Endodermal cell (in vitro differentiated cells): ENCODE results near the gene SULT1E1. TPM values are rescaled to one million over a fixed set of nuclear protein-coding genes. Genes with fewer than 3 reads are reported as not detected.
A peak's percentile ranks its signal among the peaks of the same experiment; 100 is the strongest.

Source experiments
- DNase-seq: peaks from one replicate; pipeline ENCODE4 v3.0.0-alpha.2; 2017
- H3K27ac ChIP-seq: 2 replicates; pipeline ENCODE4 v1.5.1; 2013; ENCODE audit warnings: mild to moderate bottlenecking, low read depth, low read length, moderate library complexity
- H3K27me3 ChIP-seq: 2 replicates; pipeline ENCODE4 v1.6.1; 2013; ENCODE audit warnings: mild to moderate bottlenecking, low read length, moderate library complexity; ENCODE audit not compliant: insufficient read depth, control insufficient read depth, poor library complexity, severe bottlenecking
- H3K36me3 ChIP-seq: 2 replicates; pipeline ENCODE4 v1.7.0; 2013; ENCODE audit warnings: mild to moderate bottlenecking, low read length, moderate library complexity; ENCODE audit not compliant: control insufficient read depth, insufficient read depth
- H3K4me1 ChIP-seq: one replicate; pipeline ENCODE4 v1.7.0; 2013; ENCODE audit warnings: low read length; ENCODE audit not compliant: control insufficient read depth, insufficient read depth
- H3K4me3 ChIP-seq: 2 replicates; pipeline ENCODE4 v1.5.1; 2013; ENCODE audit warnings: mild to moderate bottlenecking, low read length, moderate library complexity
- H3K9ac ChIP-seq: 2 replicates; pipeline ENCODE4 v1.6.1; 2013; ENCODE audit warnings: mild to moderate bottlenecking, low read length, moderate library complexity; ENCODE audit not compliant: poor library complexity, severe bottlenecking; ENCODE audit errors: extremely low read depth
- H3K9me3 ChIP-seq: 2 replicates; pipeline ENCODE4 v1.6.1; 2013; ENCODE audit warnings: mild to moderate bottlenecking, low read length, moderate library complexity; ENCODE audit not compliant: control insufficient read depth
- H3K27ac Mint-ChIP-seq: 2 replicates; pipeline ENCODE4 v1.8.0; 2020; ENCODE audit warnings: mixed read lengths
- H3K27me3 Mint-ChIP-seq: 2 replicates; pipeline ENCODE4 v1.8.0; 2021; ENCODE audit warnings: mild to moderate bottlenecking, mixed read lengths; ENCODE audit not compliant: insufficient read depth
- H3K36me3 Mint-ChIP-seq: 2 replicates; pipeline ENCODE4 v1.8.0; 2020; ENCODE audit warnings: low read depth, mixed read lengths
- H3K4me1 Mint-ChIP-seq: 2 replicates; pipeline ENCODE4 v1.8.0; 2020; ENCODE audit warnings: mixed read lengths
- H3K4me3 Mint-ChIP-seq: 2 replicates; pipeline ENCODE4 v1.8.0; 2020; ENCODE audit warnings: mild to moderate bottlenecking, moderate library complexity, mixed read lengths
- H3K9me3 Mint-ChIP-seq: 2 replicates; pipeline ENCODE4 v1.8.0; 2020; ENCODE audit warnings: mild to moderate bottlenecking, mixed read lengths
- WGBS, 2 experiments: methylation state at CpG; one replicate each; pipeline versions ENCODE4 v1.1.5 to v1.1.7; 2013; ENCODE audit warnings: missing lambda C conversion rate in 2 of 2, mixed read lengths in 1 of 2; ENCODE audit not compliant: insufficient coverage in 1 of 2, insufficient read length in 1 of 2; 5-methylcytosine and 5-hydroxymethylcytosine counted together
- total RNA-seq, 2 donors: library from RNA; stranded (reverse); fragmentation: NEBNext Ultra II Directional in 1 of 2; extraction: Animal tissue kit (Norgen Biotek cat#: 25700) in 1 of 2; gene quantifications; 2 replicates in 1 of 2; 3 replicates in 1 of 2; pipeline ENCODE4 v1.2.1, GENCODE V29; 2021
- TF ChIP-seq, protein P1 (sequence below): fragments of 200-600 bp; sonication (generic); conservative IDR thresholded peaks from 2 replicates; pipeline ENCODE4 v1.5.0; 2021; ENCODE audit warnings: antibody characterized with exemption, mild to moderate bottlenecking

SULT1E1 gene
- total RNA-seq, 2 donors from 2014 or later = not detected

DNA sequence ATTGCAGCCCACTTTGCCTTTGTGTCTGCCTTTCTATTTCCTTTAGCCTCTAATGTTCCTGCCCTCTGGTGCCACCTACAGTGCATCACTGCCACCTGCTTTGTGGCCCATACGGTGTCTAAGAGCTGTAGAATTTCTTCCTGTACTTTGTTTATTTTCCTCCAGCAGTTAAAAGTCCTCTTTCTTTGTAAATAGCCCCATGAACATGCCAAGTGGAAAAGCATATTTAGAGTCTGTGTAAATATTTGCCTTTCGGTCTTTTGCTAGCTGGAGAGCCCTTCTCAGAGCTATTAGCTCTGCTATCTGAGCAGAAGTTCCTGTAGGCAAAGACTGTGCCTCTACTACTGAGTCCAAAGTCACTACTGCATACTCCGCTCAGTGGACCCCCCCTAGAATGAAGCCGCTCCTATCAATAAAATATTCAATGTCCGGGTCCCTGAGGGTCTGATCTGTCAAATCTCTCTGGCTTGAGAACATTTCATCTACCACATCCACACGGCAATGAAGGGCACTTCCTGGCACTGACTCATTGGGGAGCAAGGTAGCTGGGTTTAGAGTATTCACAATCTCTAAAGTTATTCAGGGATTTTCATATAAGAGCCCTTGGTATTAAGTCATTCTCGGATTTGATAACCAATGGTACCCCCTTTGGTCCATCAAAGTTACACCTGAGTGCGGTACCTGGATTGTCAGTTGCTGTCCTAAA lies 36.3 kb downstream of the SULT1E1 start:
- H3K9me3 Mint-ChIP-seq = peaks cover 8% of the 10 kb centered on the region
- no peak overlapping the region for H3K4me3 ChIP-seq
- no peak overlapping the region for H3K27ac ChIP-seq
- H3K4me1 ChIP-seq = no peaks in the 10 kb centered on the region
- H3K36me3 Mint-ChIP-seq = no peaks in the 10 kb centered on the region
- TF ChIP-seq, protein P1, sequence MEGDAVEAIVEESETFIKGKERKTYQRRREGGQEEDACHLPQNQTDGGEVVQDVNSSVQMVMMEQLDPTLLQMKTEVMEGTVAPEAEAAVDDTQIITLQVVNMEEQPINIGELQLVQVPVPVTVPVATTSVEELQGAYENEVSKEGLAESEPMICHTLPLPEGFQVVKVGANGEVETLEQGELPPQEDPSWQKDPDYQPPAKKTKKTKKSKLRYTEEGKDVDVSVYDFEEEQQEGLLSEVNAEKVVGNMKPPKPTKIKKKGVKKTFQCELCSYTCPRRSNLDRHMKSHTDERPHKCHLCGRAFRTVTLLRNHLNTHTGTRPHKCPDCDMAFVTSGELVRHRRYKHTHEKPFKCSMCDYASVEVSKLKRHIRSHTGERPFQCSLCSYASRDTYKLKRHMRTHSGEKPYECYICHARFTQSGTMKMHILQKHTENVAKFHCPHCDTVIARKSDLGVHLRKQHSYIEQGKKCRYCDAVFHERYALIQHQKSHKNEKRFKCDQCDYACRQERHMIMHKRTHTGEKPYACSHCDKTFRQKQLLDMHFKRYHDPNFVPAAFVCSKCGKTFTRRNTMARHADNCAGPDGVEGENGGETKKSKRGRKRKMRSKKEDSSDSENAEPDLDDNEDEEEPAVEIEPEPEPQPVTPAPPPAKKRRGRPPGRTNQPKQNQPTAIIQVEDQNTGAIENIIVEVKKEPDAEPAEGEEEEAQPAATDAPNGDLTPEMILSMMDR = peak; percentile 74
- H3K27me3 ChIP-seq = no peaks in the 10 kb centered on the region
- peaks cover 4% of the 10 kb centered on the region for H3K4me1 Mint-ChIP-seq
- WGBS, 2 experiments = 71 to 80% methylated on average over 2 to 8 of the region's 8 CpGs
- H3K27ac Mint-ChIP-seq = no peak overlapping the region
- H3K9ac ChIP-seq = no peak overlapping the region
- H3K9me3 ChIP-seq = peaks cover 7% of the 10 kb centered on the region
- H3K4me3 Mint-ChIP-seq = no peak overlapping the region
- H3K27me3 Mint-ChIP-seq = no peaks in the 10 kb centered on the region
- peak; percentile 73 for DNase-seq
- H3K36me3 ChIP-seq = no peaks in the 10 kb centered on the region

DNA sequence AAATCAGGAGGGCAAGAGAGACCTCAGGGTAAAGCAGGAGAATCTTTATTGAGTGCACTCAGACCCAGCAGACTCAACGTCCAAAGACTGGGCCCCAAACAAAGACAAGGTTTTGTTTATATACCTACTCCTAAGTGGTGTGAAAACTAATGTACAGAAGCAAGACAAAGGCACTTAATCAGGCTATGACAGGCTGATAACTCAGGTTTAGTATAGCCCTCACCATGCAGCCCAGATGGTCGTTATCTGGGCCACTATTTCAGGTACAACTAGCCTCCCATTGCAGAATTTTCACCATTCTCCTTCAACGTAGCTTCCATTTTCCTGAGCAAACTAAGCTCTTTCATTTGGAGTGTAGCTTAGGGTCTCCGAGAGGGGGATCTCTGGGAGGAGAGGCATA lies 36.9 kb downstream of the SULT1E1 start:
- H3K27ac Mint-ChIP-seq = no peak overlapping the region
- 91% methylated on average over 4 of the region's 4 CpGs; no CpG with 5 or more reads in 1 of the 2 experiments for WGBS, 2 experiments
- H3K36me3 Mint-ChIP-seq = no peaks in the 10 kb centered on the region
- no peak overlapping the region for H3K4me3 Mint-ChIP-seq
- no peaks in the 10 kb centered on the region for H3K36me3 ChIP-seq
- TF ChIP-seq, protein P1 = no peak
- H3K9me3 ChIP-seq = peaks cover 7% of the 10 kb centered on the region
- no peak for DNase-seq
- H3K4me1 ChIP-seq = no peaks in the 10 kb centered on the region
- peaks cover 8% of the 10 kb centered on the region for H3K9me3 Mint-ChIP-seq
- H3K27ac ChIP-seq = no peak overlapping the region
- no peaks in the 10 kb centered on the region for H3K27me3 Mint-ChIP-seq
- H3K9ac ChIP-seq = no peak overlapping the region
- peaks cover 9% of the 10 kb centered on the region for H3K4me1 Mint-ChIP-seq
- H3K27me3 ChIP-seq = no peaks in the 10 kb centered on the region
- H3K4me3 ChIP-seq = no peak overlapping the region

DNA sequence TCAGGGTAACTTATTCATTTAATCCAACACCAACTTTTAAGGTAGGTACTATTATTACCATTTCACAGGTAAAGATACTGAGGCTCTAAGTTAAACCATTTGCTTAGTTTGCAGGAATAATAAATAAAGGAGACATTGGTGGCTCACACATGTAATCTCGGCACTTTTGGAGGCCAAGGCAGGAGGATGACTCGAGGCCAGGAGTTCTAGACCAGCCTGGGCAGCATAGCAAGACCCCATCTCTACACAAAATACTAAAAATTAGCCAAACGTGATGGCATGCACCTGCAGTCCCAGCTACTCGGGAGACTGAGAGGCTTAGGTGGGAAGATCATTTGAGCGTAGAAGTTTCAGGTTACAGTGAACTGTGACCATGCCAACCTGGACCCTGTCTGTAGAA lies 37.7 kb downstream of the SULT1E1 start:
- H3K27ac Mint-ChIP-seq = no peak overlapping the region
- Histone ChIP-seq H3K9me3 (peaks cover 7% of the 10 kb centered on the region), H3K36me3 (no peaks in the 10 kb centered on the region), H3K9ac (no peak overlapping the region), H3K4me3 (no peak overlapping the region), H3K27ac (no peak overlapping the region), H3K27me3 (no peaks in the 10 kb centered on the region), H3K4me1 (no peaks in the 10 kb centered on the region)
- DNase-seq = no peak
- no peak overlapping the region for H3K4me3 Mint-ChIP-seq
- TF ChIP-seq, protein P1 = no peak
- H3K9me3 Mint-ChIP-seq = peaks cover 8% of the 10 kb centered on the region
- H3K4me1 Mint-ChIP-seq = peaks cover 12% of the 10 kb centered on the region
- H3K27me3 Mint-ChIP-seq = no peaks in the 10 kb centered on the region
- 89 to 96% methylated on average over 4 to 5 of the region's 5 CpGs for WGBS, 2 experiments
- no peaks in the 10 kb centered on the region for H3K36me3 Mint-ChIP-seq
